WTC11 (cell line): ENCODE results near the gene TMEM86B. TPM values are rescaled to one million over a fixed set of nuclear protein-coding genes. Genes with fewer than 3 reads are reported as not detected.
"Not testable (repeated sequence)": the region's sequence is repeated elsewhere in the genome, so short reads cannot be mapped to it uniquely, and the experiment has no call there.

Experiments
- ATAC-seq: fragments of 200-7000 bp; cut with Tn5 transposase; 2 replicates; pipeline ENCODE4 v1.10.0; 2021; ENCODE audit warnings: mild to moderate bottlenecking, moderate library complexity
- CTCF ChIA-PET: fragments of 300-600 bp; sonication (Branson Sonifier 250); formaldehyde crosslinking; loops from one replicate; lab custom pipeline; 2021; ENCODE audit warnings: antibody characterized with exemption; lab: Charles Lee
- POLR2A ChIA-PET: fragments of 350-600 bp; sonication (Branson Sonifier 250); formaldehyde crosslinking; loops from one replicate; lab custom pipeline; 2021; ENCODE audit warnings: antibody characterized with exemption; lab: Charles Lee
- DNase-seq: peaks from one replicate; pipeline ENCODE4 v3.0.0; 2021; ENCODE audit warnings: low spot score
- H3K27ac Mint-ChIP-seq: 2 replicates; pipeline ENCODE4 v1.8.0; 2021; ENCODE audit warnings: mixed read lengths
- H3K27me3 Mint-ChIP-seq: 2 replicates; pipeline ENCODE4 v1.8.0; 2021; ENCODE audit warnings: low read depth, mild to moderate bottlenecking, moderate library complexity, mixed read lengths
- H3K36me3 Mint-ChIP-seq: 2 replicates; pipeline ENCODE4 v1.8.0; 2021; ENCODE audit warnings: mixed read lengths
- H3K4me1 Mint-ChIP-seq: 2 replicates; pipeline ENCODE4 v1.8.0; 2022; ENCODE audit warnings: mixed read lengths
- H3K4me3 Mint-ChIP-seq: 2 replicates; pipeline ENCODE4 v1.8.0; 2021; ENCODE audit warnings: mild to moderate bottlenecking, moderate library complexity, mixed read lengths
- H3K9me3 Mint-ChIP-seq: 2 replicates; pipeline ENCODE4 v1.8.0; 2021; ENCODE audit warnings: mixed read lengths
- ATF6 ChIP-seq: sonication (generic); formaldehyde crosslinking; IDR thresholded peaks from 2 replicates; pipeline ENCODE4 v1.8.1; 2023; ENCODE audit warnings: mild to moderate bottlenecking, missing genetic modification reagents
- CREB1 ChIP-seq: sonication (generic); formaldehyde crosslinking; IDR thresholded peaks from 2 replicates; pipeline ENCODE4 v1.8.0; 2023; ENCODE audit warnings: mild to moderate bottlenecking, missing genetic modification reagents
- CTCF ChIP-seq: fragments of 200-600 bp; IDR thresholded peaks from 2 replicates; pipeline ENCODE4 v1.8.0; 2022; ENCODE audit warnings: antibody characterized with exemption
- GRHL2 ChIP-seq: fragments of 250-450 bp; sonication (Bioruptor Pico); IDR thresholded peaks from 2 replicates; pipeline ENCODE4 v1.8.0; 2022; ENCODE audit warnings: mild to moderate bottlenecking, moderate library complexity; ENCODE audit not compliant: insufficient replicate concordance, severe bottlenecking
- GTF2I ChIP-seq: fragments of 250-450 bp; sonication (Bioruptor Pico); conservative IDR thresholded peaks from 2 replicates; pipeline ENCODE4 v1.4.0; 2021; ENCODE audit warnings: mild to moderate bottlenecking
- HMGA2 ChIP-seq: fragments of 250-450 bp; sonication (Bioruptor Pico); IDR thresholded peaks from 2 replicates; pipeline ENCODE4 v1.4.0; 2021; ENCODE audit warnings: mild to moderate bottlenecking, moderate library complexity
- IRF1 ChIP-seq: sonication (generic); formaldehyde crosslinking; IDR thresholded peaks from 2 replicates; pipeline ENCODE4 v1.8.0; 2023; ENCODE audit warnings: missing genetic modification reagents
- JUN ChIP-seq: sonication (generic); formaldehyde crosslinking; IDR thresholded peaks from 2 replicates; pipeline ENCODE4 v1.8.0; 2023; ENCODE audit warnings: mild to moderate bottlenecking, missing genetic modification reagents
- KAT7 ChIP-seq: sonication (generic); formaldehyde crosslinking; IDR thresholded peaks from 2 replicates; pipeline ENCODE4 v1.8.1; 2023; ENCODE audit warnings: missing genetic modification reagents, mild to moderate bottlenecking, borderline replicate concordance
- NFE2L1 ChIP-seq: sonication (generic); formaldehyde crosslinking; IDR thresholded peaks from 2 replicates; pipeline ENCODE4 v1.8.1; 2023; ENCODE audit warnings: missing genetic modification reagents
- PRDM15 ChIP-seq: sonication (generic); formaldehyde crosslinking; IDR thresholded peaks from 2 replicates; pipeline ENCODE4 v1.8.0; 2022; ENCODE audit warnings: missing genetic modification reagents
- RELA ChIP-seq: sonication (generic); formaldehyde crosslinking; IDR thresholded peaks from 2 replicates; pipeline ENCODE4 v1.8.1; 2022; ENCODE audit warnings: missing genetic modification reagents, mild to moderate bottlenecking, borderline replicate concordance
- RORB ChIP-seq: fragments of 250-450 bp; sonication (Bioruptor Pico); IDR thresholded peaks from 2 replicates; pipeline ENCODE4 v1.9.0; 2021; ENCODE audit warnings: mild to moderate bottlenecking
- SP1 ChIP-seq: sonication (generic); formaldehyde crosslinking; conservative IDR thresholded peaks from 2 replicates; pipeline ENCODE4 v1.8.1; 2022; ENCODE audit warnings: missing genetic modification reagents
- STAT6 ChIP-seq: sonication (generic); formaldehyde crosslinking; conservative IDR thresholded peaks from 2 replicates; pipeline ENCODE4 v1.8.1; 2023; ENCODE audit warnings: mild to moderate bottlenecking, low read depth, missing genetic modification reagents, moderate library complexity
- TCF7 ChIP-seq: sonication (generic); formaldehyde crosslinking; IDR thresholded peaks from 2 replicates; pipeline ENCODE4 v1.8.0; 2022; ENCODE audit warnings: mild to moderate bottlenecking, low read depth, missing genetic modification reagents, moderate library complexity
- USF1 ChIP-seq: sonication (generic); formaldehyde crosslinking; IDR thresholded peaks from 2 replicates; pipeline ENCODE4 v1.8.0; 2022; ENCODE audit warnings: mild to moderate bottlenecking, missing genetic modification reagents
- ZNF219 ChIP-seq: sonication (generic); formaldehyde crosslinking; IDR thresholded peaks from 2 replicates; pipeline ENCODE4 v1.8.0; 2023; ENCODE audit warnings: missing genetic modification reagents, mild to moderate bottlenecking, borderline replicate concordance
- ZNF317 ChIP-seq: sonication (generic); formaldehyde crosslinking; IDR thresholded peaks from 2 replicates; pipeline ENCODE4 v1.8.1; 2023; ENCODE audit warnings: low read depth, mild to moderate bottlenecking, moderate library complexity, missing genetic modification reagents, borderline replicate concordance
- total RNA-seq: library from RNA; stranded (reverse); gene quantifications from 3 replicates; pipeline ENCODE4 v1.2.3, GENCODE V29; 2021

Gene TMEM86B
- total RNA-seq, 1 experiment from 2014 or later = 4.2 TPM

- no peak for TF ChIP-seq JUN (CRISPR knock-in tag)
- TF ChIP-seq ZNF317 = no peak
- TF ChIP-seq RORB (CRISPR knock-in tag) = no peak
- TF ChIP-seq IRF1 (CRISPR knock-in tag) = no peak
- TF ChIP-seq GRHL2 (CRISPR knock-in tag) = no peak
- TF ChIP-seq ZNF219 = no peak
- TF ChIP-seq SP1 (CRISPR knock-in tag) = no peak
- TF ChIP-seq CTCF = no peak
- TF ChIP-seq TCF7 (CRISPR knock-in tag) = no peak
- TF ChIP-seq CREB1 = no peak
- no peak for TF ChIP-seq HMGA2 (CRISPR knock-in tag)
- no peak; the same call in 1 of the 2 replicates for TF ChIP-seq PRDM15 (CRISPR knock-in tag)
- no peak for TF ChIP-seq STAT6 (CRISPR knock-in tag)
- TF ChIP-seq USF1 = no peak
- no peak for TF ChIP-seq KAT7 (CRISPR knock-in tag)
- TF ChIP-seq NFE2L1 (CRISPR knock-in tag) = no peak
- no peak for TF ChIP-seq GTF2I
- no peak for TF ChIP-seq RELA
- TF ChIP-seq ATF6 (CRISPR knock-in tag) = no peak
- TF ChIP-seq, all 79 proteins: peak for 0
- DNase-seq (no peak), ATAC-seq (no peak)
- POLR2A ChIA-PET = no interaction called here
- H3K36me3 Mint-ChIP-seq = peaks cover 4% of the 10 kb centered on the region; the same call in 1 of the 2 replicates
- no peak overlapping the region for H3K4me3 Mint-ChIP-seq
- no peaks in the 10 kb centered on the region; the same call in 1 of the 2 replicates for H3K27me3 Mint-ChIP-seq
- CTCF ChIA-PET = no interaction called here
- peaks cover 4% of the 10 kb centered on the region for H3K9me3 Mint-ChIP-seq
- H3K27ac Mint-ChIP-seq = peak overlapping the region; percentile 72
- H3K4me1 Mint-ChIP-seq = peaks cover 4% of the 10 kb centered on the region; the same call in 1 of the 2 replicates
Measured at GRCh38 chr19:55225415-55225958, 3.1 kb downstream of the TMEM86B start.

- H3K36me3 Mint-ChIP-seq, H3K27ac Mint-ChIP-seq, POLR2A ChIA-PET, DNase-seq, ATAC-seq, H3K27me3 Mint-ChIP-seq, H3K4me3 Mint-ChIP-seq, CTCF ChIA-PET, H3K4me1 Mint-ChIP-seq: not testable (repeated sequence)
- H3K9me3 Mint-ChIP-seq = peaks cover 10% of the 10 kb centered on the region
Measured at GRCh38 chr19:55224679-55225414, 3.7 kb downstream of the TMEM86B start.
